Brain pericyte (primary cell): ENCODE results near the gene KNDC1.
"Not testable (repeated sequence)": the region's sequence is repeated elsewhere in the genome, so short reads cannot be mapped to it uniquely, and the experiment has no call there.

Experiments
- DNase-seq: peaks from one replicate; pipeline ENCODE4 v3.0.0-alpha.2; 2012; ENCODE audit warnings: low read depth, low spot score

The KNDC1 gene

DNA sequence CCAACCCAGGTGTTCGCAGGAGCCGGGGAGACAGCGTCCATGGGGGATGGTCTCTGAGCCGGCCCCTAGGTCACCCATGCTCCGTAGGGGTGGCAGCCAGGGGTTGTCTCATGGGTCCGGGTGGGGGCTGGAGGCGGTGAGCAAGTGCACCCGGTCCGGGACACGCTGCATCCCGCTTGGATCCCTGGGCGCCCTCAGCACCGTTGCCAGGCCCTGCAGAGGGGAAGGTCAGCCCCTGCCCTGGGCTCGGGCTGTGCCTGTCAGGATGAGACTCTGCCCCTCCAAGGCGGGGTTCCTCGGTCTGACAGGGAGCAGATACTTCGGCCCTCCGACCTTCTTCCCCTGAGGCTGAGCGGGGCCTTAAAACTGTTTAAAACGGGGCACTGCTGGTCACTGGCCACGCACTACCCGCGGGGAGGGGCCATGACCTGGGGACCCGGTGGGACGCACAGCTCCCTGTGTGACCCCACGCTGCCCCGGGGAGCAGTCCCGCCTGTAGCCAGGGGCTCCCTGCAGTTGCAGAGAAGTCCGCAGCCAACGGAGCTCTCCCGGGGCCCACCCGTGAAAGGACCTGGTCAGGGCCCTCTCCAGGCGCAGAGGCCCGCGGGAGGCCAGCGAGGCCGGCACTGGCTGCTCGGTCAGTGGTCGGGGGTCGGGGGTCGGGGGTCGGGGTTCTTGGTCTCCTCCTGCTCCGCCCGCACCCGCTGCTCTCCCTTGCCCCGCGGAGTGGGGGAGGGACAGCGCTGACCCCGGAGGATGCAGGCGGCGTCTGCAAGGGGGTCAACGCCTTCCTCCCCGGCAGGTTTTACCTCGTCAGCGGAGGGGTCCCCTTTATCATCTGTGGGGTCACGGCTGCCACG lies 33.4 kb upstream of the KNDC1 start:
- DNase-seq, result no peak

DNA sequence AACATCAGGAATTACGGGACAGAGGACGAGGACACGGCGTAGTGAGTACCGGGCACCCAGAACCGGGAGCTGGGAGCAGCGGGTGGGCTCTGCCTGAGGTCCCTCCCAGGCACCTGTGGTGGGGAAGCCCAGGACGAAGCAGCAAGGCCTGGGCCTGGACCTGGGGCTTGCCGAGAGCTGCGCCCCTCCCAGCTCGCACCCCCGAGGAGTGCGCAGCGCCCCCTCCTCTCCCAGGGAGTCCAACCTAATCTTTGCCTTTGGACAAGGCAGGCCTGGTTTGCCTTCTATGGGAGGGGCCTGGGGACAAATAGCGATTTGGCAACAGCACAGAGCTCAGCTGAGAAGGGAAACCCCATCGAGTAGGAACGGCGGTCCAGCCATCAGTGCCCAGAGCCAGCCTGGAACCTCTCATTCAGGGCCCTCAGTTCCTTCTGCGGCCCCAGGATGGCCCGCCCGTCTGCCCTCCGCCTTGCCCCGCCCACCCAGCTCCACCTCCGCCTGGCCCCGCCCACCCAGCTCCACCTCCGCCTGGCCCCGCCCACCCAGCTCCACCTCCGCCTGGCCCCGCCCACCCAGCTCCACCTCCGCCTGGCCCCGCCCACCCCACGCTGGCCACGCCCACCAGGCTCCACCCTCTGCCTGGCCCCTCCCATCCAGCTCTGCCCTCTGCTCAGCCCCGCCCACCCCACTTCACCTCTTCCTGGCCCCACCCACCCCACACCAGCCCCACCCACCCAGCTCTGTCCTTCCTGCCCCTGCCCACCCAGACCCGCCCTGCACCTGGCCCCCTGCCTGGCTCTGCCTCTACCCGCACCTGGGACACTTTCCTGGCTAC lies 32.5 kb upstream of the KNDC1 start:
- DNase-seq, result no peak

DNA sequence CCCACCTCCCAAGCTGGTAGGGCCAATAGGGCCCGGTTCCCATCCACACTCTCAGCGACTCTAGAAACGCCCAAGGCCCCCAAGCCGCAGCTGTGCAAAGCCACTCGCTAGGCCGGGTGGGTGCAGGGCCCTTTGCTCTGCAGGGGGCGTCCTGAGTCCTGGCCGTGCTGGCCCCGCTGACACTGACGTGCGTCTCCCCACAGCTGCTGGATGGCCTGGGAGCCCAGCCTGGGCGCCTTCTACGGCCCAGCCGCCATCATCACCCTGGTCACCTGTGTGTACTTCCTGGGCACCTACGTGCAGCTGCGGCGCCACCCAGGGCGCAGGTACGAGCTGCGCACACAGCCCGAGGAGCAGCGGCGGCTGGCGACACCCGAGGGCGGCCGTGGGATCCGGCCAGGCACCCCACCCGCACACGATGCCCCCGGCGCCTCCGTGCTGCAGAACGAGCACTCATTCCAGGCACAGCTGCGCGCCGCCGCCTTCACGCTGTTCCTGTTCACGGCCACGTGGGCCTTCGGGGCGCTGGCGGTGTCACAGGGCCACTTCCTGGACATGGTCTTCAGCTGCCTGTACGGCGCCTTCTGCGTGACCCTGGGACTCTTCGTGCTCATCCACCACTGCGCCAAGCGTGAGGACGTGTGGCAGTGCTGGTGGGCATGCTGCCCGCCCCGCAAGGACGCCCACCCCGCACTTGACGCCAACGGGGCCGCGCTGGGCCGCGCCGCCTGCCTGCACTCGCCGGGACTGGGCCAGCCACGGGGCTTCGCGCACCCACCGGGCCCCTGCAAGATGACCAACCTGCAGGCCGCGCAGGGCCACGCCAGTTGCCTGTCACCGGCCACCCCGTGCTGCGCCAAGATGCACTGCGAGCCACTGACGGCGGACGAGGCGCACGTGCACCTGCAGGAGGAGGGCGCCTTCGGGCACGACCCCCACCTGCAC lies 31.6 kb upstream of the KNDC1 start:
- DNase-seq, result no peak

DNA sequence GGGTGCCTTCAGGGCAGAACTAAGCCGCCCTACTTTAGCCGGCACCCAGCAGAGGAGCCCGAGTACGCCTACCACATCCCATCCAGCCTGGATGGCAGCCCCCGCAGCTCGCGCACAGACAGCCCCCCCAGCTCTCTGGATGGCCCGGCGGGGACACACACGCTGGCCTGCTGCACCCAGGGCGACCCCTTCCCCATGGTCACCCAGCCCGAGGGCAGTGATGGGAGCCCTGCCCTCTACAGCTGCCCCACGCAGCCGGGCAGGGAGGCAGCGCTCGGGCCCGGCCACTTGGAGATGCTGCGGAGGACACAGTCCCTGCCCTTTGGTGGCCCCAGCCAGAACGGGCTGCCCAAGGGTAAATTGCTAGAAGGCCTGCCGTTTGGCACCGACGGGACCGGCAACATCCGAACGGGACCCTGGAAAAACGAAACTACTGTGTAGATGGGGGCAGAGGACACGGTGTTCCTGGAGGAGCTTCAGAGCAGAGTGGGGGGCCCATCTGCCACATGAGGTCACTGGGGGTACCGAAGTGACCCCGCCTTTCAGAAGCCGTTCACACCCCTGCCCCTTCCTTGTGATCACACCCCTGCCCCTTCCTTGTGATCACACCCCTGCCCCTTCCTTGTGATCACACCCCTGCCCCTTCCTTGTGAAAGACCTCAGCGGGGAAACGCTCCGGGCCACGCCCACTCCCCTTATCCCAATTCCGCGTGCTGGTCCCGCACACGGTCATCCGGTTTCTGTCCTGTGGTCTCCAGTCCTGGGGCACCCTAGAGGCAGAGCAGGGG lies 30.8 kb upstream of the KNDC1 start:
- no peak for DNase-seq

DNA sequence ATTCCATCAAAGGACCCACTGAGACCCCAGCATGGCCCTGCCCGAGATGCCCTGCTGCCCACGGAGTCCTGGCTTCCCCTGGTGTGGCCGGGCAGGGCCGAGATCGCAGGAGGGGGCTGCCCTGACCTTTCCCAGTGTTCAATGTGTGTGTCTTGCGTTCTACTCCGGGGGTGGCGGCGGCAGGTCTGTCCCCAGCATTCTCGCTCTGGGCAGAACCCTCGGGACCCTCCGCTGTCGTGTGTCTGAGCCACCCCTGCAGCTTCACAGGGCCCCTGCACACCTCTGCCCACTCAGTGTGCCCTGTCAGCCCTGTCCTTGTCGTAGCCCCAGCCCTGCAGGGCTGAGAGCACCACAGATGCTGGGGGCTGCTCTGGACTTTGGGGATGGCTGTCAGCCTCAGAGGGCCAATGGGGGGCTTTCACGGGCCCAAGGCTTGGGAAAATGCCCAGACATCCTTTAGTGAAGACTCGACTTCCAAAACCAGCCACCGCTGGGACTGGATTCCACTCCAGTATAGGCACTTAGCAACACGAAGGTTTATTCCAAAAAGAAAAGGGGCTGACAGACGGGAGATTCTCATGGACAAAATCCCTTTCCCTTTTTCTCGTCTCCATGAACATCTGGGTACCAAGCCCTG lies 30.0 kb upstream of the KNDC1 start:
- DNase-seq, result no peak

DNA sequence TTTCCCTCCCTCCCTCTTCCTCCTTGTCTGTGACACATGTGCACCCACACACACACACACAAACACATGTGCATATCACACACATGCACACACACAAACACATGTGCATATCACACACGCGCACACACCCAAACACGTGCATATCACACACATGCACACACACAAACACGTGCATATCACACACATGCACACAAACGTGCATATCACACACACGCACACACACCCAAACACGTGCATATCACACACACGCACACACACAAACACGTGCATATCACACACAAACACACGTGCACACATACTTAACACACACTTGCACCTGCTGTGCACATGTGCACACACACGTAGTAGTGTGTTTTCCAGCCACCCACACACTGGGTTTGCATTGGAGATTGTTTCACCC lies 29.4 kb upstream of the KNDC1 start:
- no peak for DNase-seq

DNA sequence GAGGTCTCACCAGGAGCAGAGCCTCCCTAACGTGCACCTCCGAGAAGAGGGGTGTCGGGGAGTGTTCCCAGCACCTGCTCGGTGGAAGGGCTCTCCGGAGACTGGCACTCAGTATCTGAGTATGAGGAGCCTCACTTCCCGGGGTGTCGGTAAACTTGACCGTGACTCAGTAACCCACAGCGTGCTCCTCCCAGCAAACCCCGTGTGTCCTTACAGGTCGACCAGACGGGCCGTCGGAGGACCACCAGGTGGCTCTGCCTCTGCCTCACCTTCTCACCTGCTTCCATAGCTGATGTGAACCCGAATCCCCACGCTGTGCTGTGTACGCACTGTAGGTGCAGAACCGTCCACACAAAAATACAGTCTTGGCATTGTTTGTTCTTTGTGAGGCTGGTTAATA lies 29.0 kb upstream of the KNDC1 start:
- no peak for DNase-seq

DNA sequence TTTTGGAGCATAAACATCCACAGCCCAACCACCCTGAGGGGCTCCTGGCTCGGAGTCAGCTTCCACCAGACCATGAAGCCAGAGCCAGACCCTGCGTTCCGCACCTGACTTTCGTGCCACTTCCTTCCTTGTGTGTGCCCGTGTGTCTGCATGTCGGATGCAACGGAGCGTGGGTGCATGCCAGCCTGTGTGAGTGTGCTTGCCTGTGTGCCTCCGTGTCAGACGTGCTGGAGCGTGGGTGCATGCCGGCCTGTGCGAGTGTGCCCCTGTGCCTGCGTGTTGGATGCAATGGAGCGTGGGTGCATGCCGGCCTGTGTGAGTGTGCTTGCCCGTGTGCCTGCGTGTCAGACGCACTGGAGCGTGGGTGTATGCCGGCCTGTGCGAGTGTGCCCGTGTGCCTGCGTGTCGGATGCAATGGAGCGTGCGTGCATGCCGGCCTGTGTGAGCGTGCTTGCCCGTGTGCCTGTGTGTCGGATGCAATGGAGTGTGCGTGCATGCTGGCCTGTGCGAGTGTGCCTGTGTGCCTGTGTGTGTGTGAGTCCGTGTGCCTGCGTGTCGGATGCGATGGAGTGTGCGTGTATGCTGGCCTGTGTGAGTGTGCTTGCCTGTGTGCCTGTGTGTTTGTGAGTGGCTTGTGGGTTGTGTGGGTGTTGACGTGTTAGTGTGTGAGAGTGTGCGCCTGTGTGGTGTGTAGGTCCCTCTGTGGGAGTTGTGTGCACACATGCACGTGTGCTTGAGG lies 28.1 kb upstream of the KNDC1 start:
- no peak for DNase-seq

DNA sequence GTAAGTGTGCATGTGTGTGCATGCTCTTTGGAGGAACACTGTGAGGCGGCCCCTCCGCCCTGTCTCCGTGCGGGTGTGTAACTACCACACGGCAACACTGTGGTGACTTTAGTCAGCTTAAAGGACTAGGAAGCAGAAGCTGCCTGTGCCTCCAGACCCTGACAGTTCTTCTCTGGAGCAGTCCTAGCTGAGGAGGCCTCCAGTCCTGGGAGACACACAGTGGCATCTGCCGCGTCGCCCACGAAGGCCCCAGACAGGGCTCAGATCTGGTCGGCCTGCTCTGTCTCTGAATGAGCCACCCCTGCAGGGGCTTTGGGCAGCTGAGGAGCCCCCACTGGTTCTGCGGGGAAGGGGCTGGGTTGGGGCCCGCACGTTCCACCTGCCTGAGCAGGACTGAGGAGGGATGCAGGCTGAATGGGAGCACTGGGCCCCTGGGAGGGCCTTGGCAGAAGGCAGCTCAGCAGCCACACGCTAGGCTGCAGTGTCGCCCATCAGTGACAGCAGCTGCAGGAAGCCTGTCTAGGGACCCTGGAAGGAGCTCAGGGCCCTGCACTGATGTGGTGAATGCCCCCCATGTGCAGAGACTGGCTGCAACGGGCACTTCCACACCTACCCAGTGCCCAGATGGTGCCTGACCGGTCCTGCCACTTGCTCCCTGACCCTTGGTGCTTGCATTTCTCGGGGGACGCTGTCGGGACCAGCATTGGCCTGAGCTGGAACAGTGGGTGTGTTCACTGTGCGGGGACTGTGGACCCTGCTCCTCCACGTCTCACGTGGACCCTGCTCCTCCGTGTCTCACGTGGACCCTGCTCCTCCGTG lies 27.3 kb upstream of the KNDC1 start:
- DNase-seq, result no peak

DNA sequence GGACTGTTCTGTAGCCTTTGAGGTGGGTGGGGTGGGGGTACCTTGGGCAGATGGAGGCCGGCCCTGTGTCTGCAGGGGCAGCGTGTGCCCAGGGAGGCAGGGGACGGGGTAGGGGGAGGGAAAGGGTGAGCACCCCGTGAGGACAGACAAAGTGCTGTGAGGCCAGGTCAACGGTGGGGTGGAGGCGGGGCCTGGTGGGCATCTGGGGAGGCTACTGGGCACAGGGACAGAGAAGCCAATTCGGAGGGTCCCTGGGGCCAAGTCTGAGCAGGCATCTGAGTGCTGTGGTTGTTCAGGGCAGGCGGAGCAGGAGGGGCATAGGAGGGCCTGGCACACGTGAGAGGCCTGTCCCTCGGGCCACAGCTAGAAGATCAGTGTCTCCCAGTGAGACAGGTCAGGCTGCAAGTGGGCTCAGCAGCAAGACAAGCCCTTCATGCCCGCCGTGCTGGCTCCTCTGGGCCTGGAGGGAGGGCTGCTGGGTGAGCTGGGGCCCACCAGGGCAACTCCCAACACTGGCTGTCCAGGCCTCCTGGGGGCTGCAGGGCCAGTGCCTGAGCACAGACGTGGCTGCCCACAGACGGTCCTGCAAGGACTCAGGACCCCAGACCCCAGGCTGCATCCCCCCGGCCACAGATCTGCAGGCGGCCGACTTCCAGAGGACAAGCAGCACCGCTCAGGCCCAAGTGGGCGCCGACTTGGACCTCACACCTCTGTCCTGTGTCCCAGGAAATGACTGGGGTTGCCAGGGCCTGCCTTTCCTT lies 26.4 kb upstream of the KNDC1 start:
- no peak for DNase-seq

DNA sequence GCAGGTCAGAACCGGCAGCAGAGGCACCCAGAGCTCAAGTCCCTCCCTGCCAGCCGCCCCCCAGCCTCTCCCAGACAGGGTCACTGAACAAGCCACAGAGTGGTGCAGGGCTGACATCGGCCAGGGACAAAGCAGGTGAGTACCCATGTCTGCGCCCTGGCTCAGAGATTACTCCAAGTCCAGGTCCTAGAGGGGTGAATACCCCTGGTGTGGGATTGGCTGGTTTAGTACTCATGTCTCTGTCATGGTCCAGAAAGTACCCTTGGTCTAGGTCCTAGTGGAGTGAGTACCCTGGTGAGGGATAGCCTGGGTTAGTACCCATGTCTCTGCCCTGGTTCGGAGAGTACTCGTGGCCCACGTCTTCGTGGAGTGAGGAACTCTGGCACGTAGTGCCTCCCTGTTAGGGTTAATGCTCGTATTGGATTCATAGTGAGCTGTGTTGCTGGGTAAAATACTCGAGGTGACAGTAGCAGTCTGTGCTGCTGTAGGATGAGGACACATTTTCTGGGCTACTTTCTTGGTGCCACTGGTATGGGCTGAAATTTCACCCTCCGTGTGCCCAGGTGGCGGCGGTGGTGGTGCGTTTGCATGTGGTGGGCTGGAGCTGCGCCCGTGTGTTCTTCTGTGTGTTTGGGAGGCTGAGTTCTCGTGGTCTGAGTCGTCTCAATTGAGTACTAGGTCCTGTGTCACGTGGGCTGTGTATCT lies 25.5 kb upstream of the KNDC1 start:
- no peak for DNase-seq

DNA sequence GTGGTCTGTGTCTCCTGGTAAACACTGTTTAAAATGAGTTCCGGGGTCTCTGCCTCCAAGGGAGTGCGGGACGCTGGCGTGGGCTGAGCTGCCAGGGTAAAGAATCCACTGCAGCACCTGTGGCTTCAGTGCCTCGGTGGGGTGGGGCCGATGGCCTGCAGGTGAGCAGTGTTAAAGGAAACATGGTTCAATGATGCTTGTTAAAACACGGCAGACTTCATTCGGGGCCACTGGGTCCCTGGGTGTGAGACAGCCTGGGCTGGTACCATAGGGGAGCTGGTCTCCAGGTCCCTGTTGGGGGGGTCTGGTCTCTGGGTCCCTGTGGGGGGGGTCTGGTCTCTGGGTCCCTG lies 24.9 kb upstream of the KNDC1 start:
- DNase-seq, result no peak

DNA sequence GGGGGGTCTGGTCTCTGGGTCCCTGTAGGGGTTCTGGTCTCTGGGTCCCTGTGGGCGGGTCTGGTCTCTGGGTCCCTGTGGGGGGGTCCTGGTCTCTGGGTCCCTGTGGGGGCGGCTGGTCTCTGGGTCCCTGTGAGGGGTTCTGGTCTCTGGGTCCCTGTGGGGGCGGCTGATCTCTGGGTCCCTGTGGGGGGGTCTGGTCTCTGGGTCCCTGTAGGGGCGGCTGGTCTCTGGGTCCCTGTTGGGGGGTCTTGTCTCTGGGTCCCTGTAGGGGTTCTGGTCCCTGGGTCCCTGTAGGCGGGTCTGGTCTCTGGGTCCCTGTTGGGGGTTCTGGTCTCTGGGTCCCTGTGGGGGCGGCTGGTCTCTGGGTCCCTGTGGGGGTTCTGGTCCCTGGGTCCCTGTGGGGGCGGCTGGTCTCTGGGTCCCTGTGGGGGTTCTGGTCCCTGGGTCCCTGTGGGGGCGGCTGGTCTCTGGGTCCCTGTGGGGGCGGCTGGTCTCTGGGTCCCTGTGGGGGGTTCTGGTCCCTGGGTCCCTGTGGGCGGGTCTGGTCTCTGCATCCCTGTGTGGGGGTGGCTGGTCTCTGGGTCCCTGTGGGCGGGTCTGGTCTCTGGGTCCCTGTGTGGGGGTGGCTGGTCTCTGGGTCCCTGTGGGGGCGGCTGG lies 22.4 kb upstream of the KNDC1 start:
- DNase-seq, result not testable (repeated sequence)

DNA sequence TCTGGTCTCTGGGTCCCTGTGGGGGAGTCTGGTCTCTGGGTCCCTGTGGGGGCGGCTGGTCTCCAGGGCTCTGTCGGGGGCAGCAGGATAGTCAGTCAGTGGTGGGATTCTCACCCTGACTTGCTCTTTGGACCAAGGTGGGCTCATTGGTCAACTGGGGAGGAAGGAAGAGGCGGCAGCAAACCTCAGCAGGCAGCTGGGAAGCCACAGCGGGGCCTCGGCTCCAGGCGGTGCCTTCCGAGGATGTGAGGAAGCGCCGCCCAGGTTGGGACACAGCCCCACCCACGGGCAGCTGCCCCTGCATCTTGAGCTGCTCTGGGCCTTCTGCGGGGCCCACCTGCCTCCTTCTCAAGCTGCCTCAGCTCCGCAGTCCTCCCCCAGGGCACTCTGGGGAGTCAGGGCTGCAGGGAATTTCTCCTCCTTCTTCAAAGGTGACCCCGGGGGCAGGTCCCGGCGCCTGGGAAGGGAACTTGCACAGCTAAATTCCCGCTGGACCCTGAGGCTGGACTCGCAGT lies 20.4 kb upstream of the KNDC1 start:
- DNase-seq, result no peak

DNA sequence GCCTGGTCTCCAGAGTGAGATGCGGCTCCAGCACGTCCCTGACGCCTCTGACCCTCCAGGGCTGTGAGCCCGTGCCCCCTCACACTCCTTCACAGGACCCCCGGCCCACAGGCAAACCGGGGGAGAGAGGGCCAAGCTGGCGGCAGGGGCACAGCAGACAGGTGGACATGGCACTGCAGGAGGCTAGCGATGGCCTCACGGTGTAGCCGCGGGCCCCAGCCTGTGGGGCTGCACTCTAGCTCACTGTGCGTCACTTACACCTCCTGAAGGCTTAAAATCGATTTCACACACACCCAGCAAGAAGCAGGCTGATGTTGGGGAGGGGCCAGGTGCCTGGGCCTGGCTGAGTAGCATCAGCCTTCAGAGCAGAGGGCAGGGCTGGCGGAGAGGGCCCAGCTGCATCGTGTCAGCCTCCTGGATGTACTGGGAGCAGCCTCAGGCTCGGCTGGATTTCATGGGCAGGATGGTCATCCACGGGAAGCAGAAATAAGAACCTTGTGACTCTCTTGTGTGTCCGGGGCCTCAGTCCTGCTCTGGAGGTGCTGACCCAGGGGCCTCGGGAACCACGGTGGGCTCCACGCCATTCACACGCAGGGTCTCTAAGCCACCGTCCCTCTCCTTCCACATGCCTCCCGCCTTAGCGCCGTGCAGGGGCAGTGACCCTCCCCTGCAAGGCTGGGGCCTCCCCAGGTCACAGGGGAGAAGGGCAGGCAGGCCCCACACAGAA lies 19.4 kb upstream of the KNDC1 start:
- no peak for DNase-seq
